Omental fat pad (tissue), 4 donors: Measurements from ENCODE around the gene FIZ1. TPM values are rescaled to one million over a fixed set of nuclear protein-coding genes. Genes with fewer than 3 reads are reported as not detected.
A peak's percentile ranks its signal among the peaks of the same experiment; 100 is the strongest.

Experiments used
- ATAC-seq: fragments of 150-250 bp; one replicate; pipeline ENCODE4 v1.9.1; 2016; ENCODE audit warnings: mild to moderate bottlenecking, moderate library complexity; ENCODE audit not compliant: low FRiP score
- DNase-seq: peaks from one replicate; pipeline ENCODE4 v3.0.0-alpha.2; 2019; ENCODE audit warnings: low spot score
- total RNA-seq, 4 donors: library from RNA; depleted of rRNA; stranded (reverse); fragments of >200 nt; gene quantifications; one replicate each; pipeline ENCODE4 v1.1.0, GENCODE V29; 2016
- TF ChIP-seq, protein P1 (sequence below), 3 donors: fragments of 450-650 bp; IDR thresholded peaks; one replicate each; pipeline ENCODE4 v1.5.1; 2016 to 2017; ENCODE audit warnings: antibody characterized with exemption in 3 of 3, mild to moderate bottlenecking in 3 of 3, moderate library complexity in 2 of 3

The FIZ1 gene
- total RNA-seq, 4 donors from 2014 or later: 4.2 to 7.1 (median 5.0) TPM

DNA sequence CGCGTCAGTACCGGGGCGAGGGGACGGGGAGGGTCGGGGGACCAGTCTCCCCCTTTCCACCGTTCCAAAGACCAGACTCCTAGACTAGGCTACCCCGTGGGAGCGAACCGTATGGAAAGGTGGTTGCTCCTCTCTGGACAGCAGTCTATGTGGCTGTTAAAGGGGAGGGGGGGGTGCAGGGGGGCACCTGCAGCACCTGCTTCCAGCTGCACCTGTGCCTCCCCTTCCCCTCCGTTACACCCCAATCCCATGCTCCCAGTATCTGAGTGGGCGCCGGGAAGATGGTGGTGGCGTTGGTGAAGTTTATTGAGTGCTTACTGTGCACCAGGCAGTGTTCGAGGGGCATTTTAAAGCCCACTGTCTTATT is 1.3 kb upstream of the FIZ1 start:
- no peak for ATAC-seq
- TF ChIP-seq, protein P1, sequence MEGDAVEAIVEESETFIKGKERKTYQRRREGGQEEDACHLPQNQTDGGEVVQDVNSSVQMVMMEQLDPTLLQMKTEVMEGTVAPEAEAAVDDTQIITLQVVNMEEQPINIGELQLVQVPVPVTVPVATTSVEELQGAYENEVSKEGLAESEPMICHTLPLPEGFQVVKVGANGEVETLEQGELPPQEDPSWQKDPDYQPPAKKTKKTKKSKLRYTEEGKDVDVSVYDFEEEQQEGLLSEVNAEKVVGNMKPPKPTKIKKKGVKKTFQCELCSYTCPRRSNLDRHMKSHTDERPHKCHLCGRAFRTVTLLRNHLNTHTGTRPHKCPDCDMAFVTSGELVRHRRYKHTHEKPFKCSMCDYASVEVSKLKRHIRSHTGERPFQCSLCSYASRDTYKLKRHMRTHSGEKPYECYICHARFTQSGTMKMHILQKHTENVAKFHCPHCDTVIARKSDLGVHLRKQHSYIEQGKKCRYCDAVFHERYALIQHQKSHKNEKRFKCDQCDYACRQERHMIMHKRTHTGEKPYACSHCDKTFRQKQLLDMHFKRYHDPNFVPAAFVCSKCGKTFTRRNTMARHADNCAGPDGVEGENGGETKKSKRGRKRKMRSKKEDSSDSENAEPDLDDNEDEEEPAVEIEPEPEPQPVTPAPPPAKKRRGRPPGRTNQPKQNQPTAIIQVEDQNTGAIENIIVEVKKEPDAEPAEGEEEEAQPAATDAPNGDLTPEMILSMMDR (IDR thresholded peaks at IDR 0.05): no peak
- no peak for DNase-seq

DNA sequence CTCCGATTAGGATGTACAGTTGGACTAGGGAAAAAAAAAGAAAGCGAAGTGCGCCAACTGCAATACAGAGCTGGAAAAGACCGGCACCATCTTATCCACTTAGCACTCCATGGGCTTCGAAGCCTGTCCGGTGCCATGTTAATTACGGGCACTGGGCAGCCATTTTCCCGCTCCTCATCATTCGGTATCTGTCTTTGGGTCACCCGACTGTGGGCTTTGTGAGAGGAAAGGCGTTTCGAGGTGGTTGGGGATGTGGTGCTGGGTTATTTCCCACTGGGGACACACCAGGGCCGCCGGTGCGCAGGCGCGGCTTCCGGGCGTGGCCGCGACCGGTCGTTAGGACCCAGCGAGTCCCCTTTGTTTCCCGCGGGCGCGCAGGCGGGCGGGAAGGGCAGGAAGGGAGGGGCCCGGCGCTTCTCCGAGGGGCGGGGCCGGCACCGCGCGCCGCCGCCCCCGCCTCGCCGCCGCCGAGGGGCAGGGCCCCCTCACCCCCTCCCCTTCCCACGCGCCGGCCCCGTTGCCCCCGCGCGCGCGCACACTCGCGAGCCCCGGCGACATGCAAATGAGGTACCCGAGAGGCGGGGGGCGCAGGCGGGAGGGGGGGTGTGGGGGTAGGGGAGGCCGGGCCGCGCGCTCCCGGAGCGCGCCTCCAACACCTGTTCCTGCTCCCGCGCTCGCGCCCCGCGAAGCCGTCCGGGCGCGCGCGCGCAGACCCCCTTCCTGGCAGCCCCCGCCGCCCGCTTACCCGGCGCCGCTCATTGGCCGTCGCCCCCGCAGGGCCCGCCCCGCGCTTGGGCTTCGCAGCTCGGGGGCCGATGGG is 735 bp upstream of the FIZ1 start, which contains the start of gene ZNF524:
ZNF524 (plus strand) TSS at position 447 of the 820 bp plus-strand sequence. CDS start 1,825 bp downstream, outside the sequence.
- TF ChIP-seq, protein P1 (IDR thresholded peaks at IDR 0.05): no peak
- ATAC-seq (peak; percentile 76), DNase-seq (peak; percentile 41)

DNA sequence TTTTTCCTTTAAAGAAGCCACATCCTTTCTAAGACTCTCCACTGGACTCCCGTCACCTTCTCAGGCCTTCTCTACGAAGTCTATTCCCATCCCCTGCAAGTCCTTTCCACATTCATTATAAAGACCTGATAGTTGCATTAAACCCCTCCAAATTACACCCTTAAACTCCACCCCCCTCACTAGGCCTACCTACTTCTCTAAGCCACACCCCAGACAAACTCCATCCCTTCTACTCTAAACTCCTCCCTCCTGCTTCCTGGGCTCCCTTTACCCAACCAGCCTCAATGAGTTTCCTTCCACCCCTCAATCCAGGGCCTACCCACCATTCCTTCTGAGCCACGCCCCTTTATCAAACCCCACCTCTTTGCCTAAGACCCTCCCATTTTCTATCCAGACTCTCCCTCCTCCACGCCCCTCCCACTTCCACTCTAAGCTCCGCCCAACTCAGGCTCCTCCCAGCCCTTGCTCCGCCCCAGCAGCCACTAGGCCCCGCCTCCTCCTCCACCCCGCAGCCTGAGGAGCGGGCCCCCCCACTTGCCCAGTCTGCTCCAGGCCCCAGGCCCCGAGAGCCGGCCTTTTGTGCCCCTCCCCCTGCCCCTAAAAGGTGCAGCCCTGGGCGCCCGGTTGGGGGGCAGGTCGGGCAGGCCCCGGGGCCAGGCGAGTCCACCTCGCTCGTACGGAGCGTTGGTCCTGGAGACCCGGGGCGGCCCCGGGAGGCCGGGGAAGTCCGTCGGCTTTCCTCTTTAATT is 424 bp downstream of the FIZ1 start:
- DNase-seq: peak; percentile 85
- ATAC-seq: peak; percentile 79
- TF ChIP-seq, protein P1 (IDR thresholded peaks at IDR 0.05): no peak

DNA sequence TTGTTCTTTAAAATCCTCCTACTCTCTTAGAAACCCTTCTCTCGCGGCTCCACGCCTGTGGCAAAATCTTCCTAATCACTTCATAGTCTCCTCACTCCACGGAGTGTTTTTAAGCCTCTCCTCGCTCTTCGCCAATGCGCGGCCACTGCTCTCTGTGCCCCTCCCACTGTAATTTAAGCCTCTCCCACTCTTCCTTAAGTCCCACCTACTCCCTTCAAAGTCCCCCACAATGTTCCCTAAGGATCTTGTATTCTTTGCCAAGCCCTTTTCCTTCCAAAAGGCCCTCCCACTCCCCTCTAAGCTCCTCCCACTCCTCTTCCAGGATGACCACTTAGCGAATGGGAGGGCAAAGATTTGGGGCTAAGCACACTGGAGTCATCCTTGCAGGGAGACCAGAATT is 1.3 kb downstream of the FIZ1 start:
- ATAC-seq: no peak
- TF ChIP-seq, protein P1 (IDR thresholded peaks at IDR 0.05): no peak

DNA sequence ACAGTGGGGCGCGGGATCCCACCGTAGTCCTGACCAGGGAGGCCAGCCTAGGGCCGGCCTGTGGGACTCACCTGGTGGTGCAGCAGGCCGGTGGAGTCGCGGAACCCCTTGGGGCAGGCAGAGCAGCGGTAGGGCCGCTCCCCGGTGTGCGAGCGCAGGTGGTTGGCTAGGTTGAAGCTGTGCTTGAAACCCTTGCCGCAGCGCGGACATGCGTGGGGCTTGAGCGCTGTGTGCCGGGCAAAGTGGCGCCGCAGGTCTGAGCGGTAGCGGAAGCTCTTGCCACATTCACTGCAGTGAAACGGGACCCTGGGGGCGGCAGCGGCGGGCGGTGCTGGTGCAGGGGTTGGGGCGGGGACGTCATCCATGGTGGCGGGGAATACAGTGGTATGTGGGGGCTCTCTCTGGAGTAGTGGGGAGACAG is 1.8 kb downstream of the FIZ1 start:
- DNase-seq (no peak), ATAC-seq (no peak)
- TF ChIP-seq, protein P1 (IDR thresholded peaks at IDR 0.05): no peak

More for the DNA sequence above, 1.3 kb downstream of the FIZ1 start:
- DNase-seq: no peak

DNA sequence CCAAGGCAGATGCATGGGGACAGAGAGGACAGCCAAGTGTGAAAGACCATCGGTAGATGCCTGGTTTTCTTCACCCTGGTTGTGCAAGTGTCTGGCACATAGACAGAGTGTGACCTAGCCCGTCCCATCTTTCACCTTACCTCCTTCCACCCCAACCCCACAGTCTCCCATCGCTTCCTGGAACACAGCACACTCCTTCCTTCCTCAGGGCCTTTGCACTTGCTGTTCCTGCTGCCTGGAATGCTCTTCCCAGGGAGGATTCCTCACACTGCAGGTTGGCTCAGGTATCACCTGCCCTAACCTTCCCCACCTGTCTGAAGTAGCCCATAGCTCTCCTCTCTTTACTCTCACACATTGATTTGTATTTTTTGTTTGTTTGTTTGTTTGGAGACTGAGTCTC is 3.0 kb downstream of the FIZ1 start:
- ATAC-seq (no peak), DNase-seq (no peak)
- TF ChIP-seq, protein P1 (IDR thresholded peaks at IDR 0.05): no peak
